Kidney (tissue), 14 donors: ENCODE results near the gene DIAPH3. TPM values are rescaled to one million over a fixed set of nuclear protein-coding genes. Genes with fewer than 3 reads are reported as not detected.
"Not testable (repeated sequence)": the region's sequence is repeated elsewhere in the genome, so short reads cannot be mapped to it uniquely, and the experiment has no call there.

ENCODE experiments used
- DNase-seq, 5 donors: peaks; one replicate each; pipeline ENCODE4 v3.0.0-alpha.2; 2013 to 2020
- FAIRE-seq: peaks from 2 replicates; lab custom pipeline; 2012; peaks lifted over from hg19 to GRCh38; lab: Jason Lieb, UNC
- H3K27ac ChIP-seq, 2 donors: one replicate each; pipeline ENCODE4 v1.7.0; 2013; ENCODE audit warnings: low read depth in 2 of 2, low read length in 2 of 2, inconsistent platforms in 1 of 2
- H3K27me3 ChIP-seq: one replicate; pipeline ENCODE4 v1.7.1; 2013; ENCODE audit warnings: low read length, inconsistent platforms; ENCODE audit not compliant: control insufficient read depth, insufficient read depth
- H3K36me3 ChIP-seq, 3 donors: one replicate each; pipeline versions ENCODE4 v1.7.0 to v1.7.1; 2013; ENCODE audit warnings: low read length in 3 of 3, control low read depth in 1 of 3, inconsistent platforms in 1 of 3; ENCODE audit not compliant: insufficient read depth in 3 of 3, control insufficient read depth in 2 of 3
- H3K4me1 ChIP-seq, 3 donors: one replicate each; pipeline versions ENCODE4 v1.7.0 to v1.7.1; 2013; ENCODE audit warnings: low read length in 3 of 3, inconsistent platforms in 1 of 3, low read depth in 1 of 3; ENCODE audit not compliant: control insufficient read depth in 2 of 3, insufficient read depth in 2 of 3
- H3K4me3 ChIP-seq, 3 donors: one replicate each; pipeline versions ENCODE4 v1.7.0 to v1.8.1; 2013; ENCODE audit warnings: low read length in 3 of 3, control low read depth in 1 of 3, inconsistent platforms in 1 of 3
- H3K9ac ChIP-seq, 3 donors: one replicate each; pipeline versions ENCODE4 v1.7.0 to v1.7.1; 2013; ENCODE audit warnings: low read length in 3 of 3, control low read depth in 1 of 3, inconsistent platforms in 1 of 3
- H3K9me3 ChIP-seq, 3 donors: one replicate each; pipeline versions ENCODE4 v1.7.0 to v1.7.1; 2013; ENCODE audit warnings: low read length in 3 of 3, control low read depth in 1 of 3, inconsistent platforms in 1 of 3; ENCODE audit not compliant: control insufficient read depth in 2 of 3, insufficient read depth in 1 of 3
- intact Hi-C: fragments of 100-400 bp; cut with DNase I; formaldehyde crosslinking; loops from one replicate; pipeline ENCODE4 v1.11.1; 2022
- polyA plus RNA-seq: library from polyadenylated mRNA; stranded (reverse); fragments of 350-450 nt; fragmentation: Illumina TruSeq; extraction: RNeasy Lipid Tissue Mini Kit (QIAGEN cat#74804); gene quantifications from one replicate; pipeline ENCODE4 v1.2.3, GENCODE V29; 2014; ENCODE audit warnings: low read depth, low replicate concordance; ENCODE audit not compliant: insufficient read depth
- total RNA-seq: library from RNA; stranded (reverse); fragmentation: NEBNext Ultra II Directional; extraction: Animal tissue kit (Norgen Biotek cat#: 25700); gene quantifications from one replicate; pipeline ENCODE4 v1.2.1, GENCODE V29; 2021
- TF ChIP-seq, protein P1 (sequence below): IDR thresholded peaks from 3 replicates; pipeline ENCODE4 v1.5.1; 2012; ENCODE audit warnings: mild to moderate bottlenecking, moderate library complexity, borderline replicate concordance; ENCODE audit not compliant: insufficient read depth; ENCODE audit errors: extremely low read depth
- donor health status: control.
- donor health status: control.
- donor health status: control.
- donor health status: control.
- donor health status: control.
- donor health status: DM: yes; HTN: yes; CAD: no.
- donor health status: Normal renal cell carcinoma (clear cell type).

DIAPH3 gene
- total and polyA plus RNA-seq, 2 donors from 2014 or later: 2.0 to 2.7 TPM

GRCh38 chr13:60210510-60211330, 47.0 kb upstream of the DIAPH3 start:
- Histone ChIP-seq H3K27me3 (no peaks in the 10 kb centered on the region), H3K27ac (no peak overlapping the region), H3K4me3 (no peak overlapping the region), H3K4me1 (no peaks in the 10 kb centered on the region), H3K9me3 (no peaks in the 10 kb centered on the region), H3K9ac (no peak overlapping the region), H3K36me3 (no peaks in the 10 kb centered on the region)
- FAIRE-seq (no peak), DNase-seq (no peak)
- intact Hi-C loops: no loop called here
- TF ChIP-seq, protein P1, sequence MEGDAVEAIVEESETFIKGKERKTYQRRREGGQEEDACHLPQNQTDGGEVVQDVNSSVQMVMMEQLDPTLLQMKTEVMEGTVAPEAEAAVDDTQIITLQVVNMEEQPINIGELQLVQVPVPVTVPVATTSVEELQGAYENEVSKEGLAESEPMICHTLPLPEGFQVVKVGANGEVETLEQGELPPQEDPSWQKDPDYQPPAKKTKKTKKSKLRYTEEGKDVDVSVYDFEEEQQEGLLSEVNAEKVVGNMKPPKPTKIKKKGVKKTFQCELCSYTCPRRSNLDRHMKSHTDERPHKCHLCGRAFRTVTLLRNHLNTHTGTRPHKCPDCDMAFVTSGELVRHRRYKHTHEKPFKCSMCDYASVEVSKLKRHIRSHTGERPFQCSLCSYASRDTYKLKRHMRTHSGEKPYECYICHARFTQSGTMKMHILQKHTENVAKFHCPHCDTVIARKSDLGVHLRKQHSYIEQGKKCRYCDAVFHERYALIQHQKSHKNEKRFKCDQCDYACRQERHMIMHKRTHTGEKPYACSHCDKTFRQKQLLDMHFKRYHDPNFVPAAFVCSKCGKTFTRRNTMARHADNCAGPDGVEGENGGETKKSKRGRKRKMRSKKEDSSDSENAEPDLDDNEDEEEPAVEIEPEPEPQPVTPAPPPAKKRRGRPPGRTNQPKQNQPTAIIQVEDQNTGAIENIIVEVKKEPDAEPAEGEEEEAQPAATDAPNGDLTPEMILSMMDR: no peak

DNA sequence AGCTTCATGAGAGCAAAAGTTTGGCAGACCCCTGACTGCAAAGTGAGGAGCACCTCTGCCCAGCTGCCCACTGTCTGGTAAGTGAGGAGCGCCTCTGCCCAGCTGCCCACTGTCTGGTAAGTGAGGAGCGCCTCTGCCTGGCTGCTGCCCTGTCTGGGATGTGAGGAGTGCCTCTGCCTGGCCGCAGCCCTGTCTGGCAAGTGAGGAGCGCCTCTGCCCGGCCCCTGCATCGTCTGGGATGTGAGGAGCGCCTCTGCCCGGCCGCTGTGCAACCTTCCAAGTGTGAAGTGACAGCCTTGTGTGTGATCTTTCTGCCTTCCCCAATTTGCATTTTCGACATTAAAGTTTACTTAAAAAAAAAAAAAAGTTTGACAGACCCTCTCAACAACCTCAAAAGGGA, 41.8 kb upstream of the DIAPH3 start:
- H3K9me3 ChIP-seq, FAIRE-seq, H3K36me3 ChIP-seq, H3K27ac ChIP-seq, DNase-seq, H3K27me3 ChIP-seq, intact Hi-C loops, H3K4me3 ChIP-seq, H3K9ac ChIP-seq, H3K4me1 ChIP-seq: not testable (repeated sequence)

DNA sequence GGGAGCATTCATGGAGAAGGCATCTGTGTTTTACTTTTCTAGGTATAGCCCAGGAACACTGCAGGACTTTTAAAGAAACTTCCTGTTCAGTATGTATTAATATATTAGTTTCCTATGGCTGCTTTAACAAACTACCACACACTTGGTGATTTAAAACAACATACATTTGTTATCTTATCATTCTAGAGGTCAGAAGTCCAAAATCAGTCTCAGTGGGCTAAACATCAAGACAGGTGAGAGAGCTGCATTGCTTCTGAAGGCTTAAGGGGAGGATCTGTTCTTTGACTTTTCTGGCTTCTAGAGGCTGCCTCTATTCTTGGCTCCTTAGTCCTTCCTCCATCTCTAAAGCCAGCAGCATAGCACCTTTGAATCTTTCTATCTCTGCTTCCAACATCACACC, 37.6 kb upstream of the DIAPH3 start:
- Histone ChIP-seq H3K9me3 (no peaks in the 10 kb centered on the region), H3K9ac (no peak overlapping the region), H3K4me1 (no peaks in the 10 kb centered on the region), H3K36me3 (no peaks in the 10 kb centered on the region), H3K4me3 (no peak overlapping the region), H3K27me3 (no peaks in the 10 kb centered on the region), H3K27ac (no peak overlapping the region)
- no peak for DNase-seq
- FAIRE-seq: no peak
- TF ChIP-seq, protein P1: no peak
- intact Hi-C loops: no loop called here

DNA sequence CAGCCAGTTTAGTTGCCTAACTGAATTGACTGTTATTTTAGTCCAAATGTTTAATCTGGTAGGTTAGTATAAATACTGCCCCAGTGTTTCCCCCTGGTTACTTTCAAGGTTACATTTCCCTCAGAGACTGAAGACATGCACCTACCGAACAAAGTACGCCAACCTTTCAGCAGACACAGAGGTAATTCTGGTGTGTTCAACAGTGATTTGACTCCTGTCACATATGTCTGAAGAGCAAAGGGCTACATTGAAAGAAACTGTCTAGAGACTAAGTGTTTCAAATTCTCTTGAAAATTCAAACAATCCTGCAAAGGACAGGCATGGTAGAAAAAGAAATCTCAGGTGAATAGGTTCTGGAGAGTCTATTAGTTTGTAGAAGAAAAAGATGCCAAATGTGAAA, 32.2 kb upstream of the DIAPH3 start:
- DNase-seq, intact Hi-C loops, H3K9ac ChIP-seq, H3K27me3 ChIP-seq, H3K4me3 ChIP-seq, FAIRE-seq, H3K9me3 ChIP-seq, H3K36me3 ChIP-seq, H3K27ac ChIP-seq, H3K4me1 ChIP-seq: not testable (repeated sequence)
